Measurements from ENCODE around the gene IKBKE. TPM values are rescaled to one million over a fixed set of nuclear protein-coding genes. Genes with fewer than 3 reads are reported as not detected.

The IKBKE gene
- total and polyA plus RNA-seq, 2 donors from 2014 or later = 3.4 to 14.5 TPM

- no peak overlapping the region for H3K27ac ChIP-seq (ENCODE audit: low read depth in 2 of 2, low read length in 2 of 2)
- intact Hi-C loops (cut with DNase I) = no loop called here
- no peak for FAIRE-seq
Observed at GRCh38 chr1:206534552-206534951, 64.3 kb downstream of the IKBKE start.

GRCh38 chr1:206535853-206536188 lies 65.5 kb downstream of the IKBKE start:
- no peak for TF ChIP-seq CTCF (IDR thresholded peaks at IDR 0.05; ENCODE audit: borderline replicate concordance, extremely low read depth, insufficient read depth)
- DNase-seq (no peak), FAIRE-seq (no peak)
- Histone ChIP-seq H3K9ac (ENCODE audit: low read length in 3 of 3) (no peak overlapping the region), H3K4me3 (ENCODE audit: low read length in 3 of 3) (no peak overlapping the region), H3K36me3 (ENCODE audit: control insufficient read depth in 2 of 3, insufficient read depth in 3 of 3, low read length in 3 of 3) (no peaks in the 10 kb centered on the region), H3K27me3 (ENCODE audit: control insufficient read depth, insufficient read depth, low read length) (no peaks in the 10 kb centered on the region), H3K4me1 (ENCODE audit: control insufficient read depth in 2 of 3, insufficient read depth in 2 of 3, low read depth in 1 of 3, low read length in 3 of 3) (peaks cover 0 to 4% (median 0%) of the 10 kb centered on the region in 3 donors), H3K27ac (ENCODE audit: low read depth in 2 of 2, low read length in 2 of 2) (no peak overlapping the region), H3K9me3 (ENCODE audit: control insufficient read depth in 2 of 3, insufficient read depth in 1 of 3, low read length in 3 of 3) (no peaks in the 10 kb centered on the region)
- intact Hi-C loops (cut with DNase I) = no loop called here

More at GRCh38 chr1:206534552-206534951, 64.3 kb downstream of the IKBKE start:
- Histone ChIP-seq H3K4me1 (ENCODE audit: control insufficient read depth in 2 of 3, insufficient read depth in 2 of 3, low read depth in 1 of 3, low read length in 3 of 3) (no peaks in the 10 kb centered on the region), H3K4me3 (ENCODE audit: low read length in 3 of 3) (no peak overlapping the region), H3K27me3 (ENCODE audit: control insufficient read depth, insufficient read depth, low read length) (no peaks in the 10 kb centered on the region), H3K9ac (ENCODE audit: low read length in 3 of 3) (no peak overlapping the region), H3K36me3 (ENCODE audit: control insufficient read depth in 2 of 3, insufficient read depth in 3 of 3, low read length in 3 of 3) (no peaks in the 10 kb centered on the region), H3K9me3 (ENCODE audit: control insufficient read depth in 2 of 3, insufficient read depth in 1 of 3, low read length in 3 of 3) (no peaks in the 10 kb centered on the region)
- no peak for DNase-seq
- TF ChIP-seq CTCF (IDR thresholded peaks at IDR 0.05; ENCODE audit: borderline replicate concordance, extremely low read depth, insufficient read depth) = no peak

GRCh38 chr1:206537141-206537540 lies 66.9 kb downstream of the IKBKE start:
- peaks cover 0 to 4% (median 0%) of the 10 kb centered on the region in 3 donors for H3K4me1 ChIP-seq (ENCODE audit: control insufficient read depth in 2 of 3, insufficient read depth in 2 of 3, low read depth in 1 of 3, low read length in 3 of 3)
- no peak overlapping the region for H3K4me3 ChIP-seq (ENCODE audit: low read length in 3 of 3)
- no peak for TF ChIP-seq CTCF (IDR thresholded peaks at IDR 0.05; ENCODE audit: borderline replicate concordance, extremely low read depth, insufficient read depth)
- DNase-seq = no peak
- no peaks in the 10 kb centered on the region for H3K27me3 ChIP-seq (ENCODE audit: control insufficient read depth, insufficient read depth, low read length)
- FAIRE-seq = no peak
- intact Hi-C loops (cut with DNase I) = no loop called here
- no peaks in the 10 kb centered on the region for H3K36me3 ChIP-seq (ENCODE audit: control insufficient read depth in 2 of 3, insufficient read depth in 3 of 3, low read length in 3 of 3)
- no peak overlapping the region for H3K27ac ChIP-seq (ENCODE audit: low read depth in 2 of 2, low read length in 2 of 2)
- no peak overlapping the region for H3K9ac ChIP-seq (ENCODE audit: low read length in 3 of 3)
- H3K9me3 ChIP-seq (ENCODE audit: control insufficient read depth in 2 of 3, insufficient read depth in 1 of 3, low read length in 3 of 3) = no peaks in the 10 kb centered on the region

GRCh38 chr1:206538086-206538770 lies 68.0 kb downstream of the IKBKE start:
- H3K4me1 ChIP-seq (ENCODE audit: control insufficient read depth in 2 of 3, insufficient read depth in 2 of 3, low read depth in 1 of 3, low read length in 3 of 3) = peaks cover 0 to 4% (median 0%) of the 10 kb centered on the region in 3 donors

More at GRCh38 chr1:206538086-206538770, 68.0 kb downstream of the IKBKE start:
- H3K36me3 ChIP-seq (ENCODE audit: control insufficient read depth in 2 of 3, insufficient read depth in 3 of 3, low read length in 3 of 3) = no peaks in the 10 kb centered on the region
- no peaks in the 10 kb centered on the region for H3K27me3 ChIP-seq (ENCODE audit: control insufficient read depth, insufficient read depth, low read length)
- H3K27ac ChIP-seq (ENCODE audit: low read depth in 2 of 2, low read length in 2 of 2) = no peak overlapping the region
- FAIRE-seq (no peak), DNase-seq (no peak)
- intact Hi-C loops (cut with DNase I) = no loop called here
- no peak overlapping the region for H3K9ac ChIP-seq (ENCODE audit: low read length in 3 of 3)
- no peaks in the 10 kb centered on the region for H3K9me3 ChIP-seq (ENCODE audit: control insufficient read depth in 2 of 3, insufficient read depth in 1 of 3, low read length in 3 of 3)
- no peak for TF ChIP-seq CTCF (IDR thresholded peaks at IDR 0.05; ENCODE audit: borderline replicate concordance, extremely low read depth, insufficient read depth)
- H3K4me3 ChIP-seq (ENCODE audit: low read length in 3 of 3) = no peak overlapping the region
